MCF 10A (cell line): Measurements from ENCODE around the gene PTGFRN. TPM values are rescaled to one million over a fixed set of nuclear protein-coding genes. Genes with fewer than 3 reads are reported as not detected.

Experiments
- BruUV-seq: library from RNA; stranded (reverse); fragments of 400-500 nt; replicated peaks from 2 replicates; lab custom pipeline; 2021; lab: Mats Ljungman, UMichigan
- CTCF ChIA-PET: fragments of 300-600 bp; sonication (Branson Sonifier 250); formaldehyde crosslinking; extraction: SDS; loops from one replicate; lab custom pipeline; 2021; ENCODE audit warnings: antibody characterized with exemption, inconsistent platforms; lab: Yijun Ruan, JAX
- POLR2A ChIA-PET: fragments of 300-600, 350-650 bp; sonication (Branson Sonifier 250); formaldehyde crosslinking; extraction: SDS; loops from one replicate; lab custom pipeline; 2020; ENCODE audit warnings: antibody characterized with exemption, inconsistent platforms; lab: Yijun Ruan, JAX
- DNase-seq: peaks from one replicate; pipeline ENCODE4 v3.0.0-alpha.2; 2018; ENCODE audit not compliant: unreplicated experiment
- H3K27ac Mint-ChIP-seq: one replicate; pipeline ENCODE4 v1.8.0; 2022; ENCODE audit warnings: mild to moderate bottlenecking, low read depth, mixed read lengths; ENCODE audit not compliant: unreplicated experiment
- H3K27me3 Mint-ChIP-seq: one replicate; pipeline ENCODE4 v1.8.0; 2022; ENCODE audit warnings: mixed read lengths; ENCODE audit not compliant: insufficient read depth, unreplicated experiment
- H3K36me3 Mint-ChIP-seq: one replicate; pipeline ENCODE4 v1.8.0; 2022; ENCODE audit warnings: mild to moderate bottlenecking, moderate library complexity, mixed read lengths; ENCODE audit not compliant: insufficient read depth, unreplicated experiment
- H3K4me1 Mint-ChIP-seq: one replicate; pipeline ENCODE4 v1.8.0; 2022; ENCODE audit warnings: mixed read lengths; ENCODE audit not compliant: insufficient read depth, unreplicated experiment
- H3K4me3 Mint-ChIP-seq: one replicate; pipeline ENCODE4 v1.8.0; 2022; ENCODE audit warnings: mild to moderate bottlenecking, moderate library complexity, mixed read lengths; ENCODE audit not compliant: unreplicated experiment
- H3K9me3 Mint-ChIP-seq: one replicate; pipeline ENCODE4 v1.8.0; 2022; ENCODE audit warnings: mixed read lengths; ENCODE audit not compliant: unreplicated experiment
- CTCF ChIP-seq: fragments of 200-600 bp; IDR thresholded peaks from one replicate; pipeline ENCODE4 v1.8.0; 2022; ENCODE audit warnings: antibody characterized with exemption, mild to moderate bottlenecking; ENCODE audit not compliant: unreplicated experiment
- intact Hi-C: fragments of 100-400 bp; cut with micrococcal nuclease; formaldehyde crosslinking; loops from 2 replicates; pipeline ENCODE4 v1.14.1; 2022
- total RNA-seq: library from RNA; stranded (reverse); gene quantifications from 2 replicates; pipeline ENCODE4 v1.2.3, GENCODE V29; 2022

Gene PTGFRN
- total RNA-seq, 1 experiment from 2014 or later, result 45.2 TPM

- no peaks in the 10 kb centered on the region for H3K27me3 Mint-ChIP-seq
- no peaks in the 10 kb centered on the region for H3K4me1 Mint-ChIP-seq
- ChIA-PET CTCF (no interaction called here), POLR2A (no interaction called here)
- DNase-seq, result no peak
- no TSS peak for BruUV-seq
- no peak overlapping the region for H3K4me3 Mint-ChIP-seq
- TF ChIP-seq CTCF, result no peak
- intact Hi-C loops, result no loop called here
- H3K27ac Mint-ChIP-seq, result no peak overlapping the region
- H3K9me3 Mint-ChIP-seq, result no peaks in the 10 kb centered on the region
- H3K36me3 Mint-ChIP-seq, result no peaks in the 10 kb centered on the region
Measured at GRCh38 chr1:117017062-117017461, 107.3 kb downstream of the PTGFRN start.

GRCh38 chr1:117017648-117018047 lies 107.9 kb downstream of the PTGFRN start:
- DNase-seq, result no peak
- no peaks in the 10 kb centered on the region for H3K4me1 Mint-ChIP-seq
- intact Hi-C loops, result no loop called here
- no peaks in the 10 kb centered on the region for H3K9me3 Mint-ChIP-seq
- H3K27me3 Mint-ChIP-seq, result no peaks in the 10 kb centered on the region
- no peaks in the 10 kb centered on the region for H3K36me3 Mint-ChIP-seq
- H3K27ac Mint-ChIP-seq, result no peak overlapping the region
- no peak overlapping the region for H3K4me3 Mint-ChIP-seq
- no peak for TF ChIP-seq CTCF
- BruUV-seq, result no TSS peak
- ChIA-PET CTCF (no interaction called here), POLR2A (interaction anchor here (1.1 kb wide), 1 partner anchor 335 kb away, joined by 3 read pairs; no protein-coding TSS in a partner anchor)

DNA sequence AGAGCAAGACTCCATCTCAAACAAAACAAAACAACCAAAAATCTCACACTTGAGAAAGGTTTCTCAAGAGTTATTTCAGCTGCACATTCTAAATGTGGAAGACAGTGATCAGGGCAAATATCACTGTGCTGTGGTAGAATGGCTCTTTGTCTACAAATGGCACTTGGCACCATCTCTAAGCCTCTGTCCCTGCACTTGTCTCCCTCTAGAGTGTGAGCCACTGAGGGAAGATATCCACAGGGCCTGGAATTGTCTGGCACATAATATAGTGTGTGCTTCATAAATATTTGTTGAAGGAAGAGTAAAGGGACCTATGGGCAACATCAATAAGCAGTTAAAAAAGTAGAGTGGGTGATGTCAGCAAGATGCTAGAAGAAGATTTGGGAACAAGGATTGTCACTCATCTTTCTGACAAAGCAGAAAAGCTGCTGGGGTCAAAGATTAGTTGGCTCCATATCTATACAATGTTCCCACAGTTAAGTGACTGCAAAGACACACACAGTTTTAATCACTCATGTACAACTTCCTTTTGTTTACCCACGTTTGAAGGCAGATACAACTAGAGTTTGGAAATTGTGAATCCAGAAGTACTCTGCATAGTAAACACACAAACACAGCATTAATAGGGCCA lies 110.9 kb downstream of the PTGFRN start:
- Mint-ChIP-seq H3K36me3 (no peaks in the 10 kb centered on the region), H3K4me3 (no peak overlapping the region), H3K27me3 (no peaks in the 10 kb centered on the region), H3K27ac (no peak overlapping the region), H3K4me1 (no peaks in the 10 kb centered on the region), H3K9me3 (no peaks in the 10 kb centered on the region)
- no peak for TF ChIP-seq CTCF
- CTCF ChIA-PET, result interaction anchor here (0.5 to 1.3 kb wide), 3 partner anchors 27 to 296 kb away, joined by 3 to 4 read pairs (median 3); no protein-coding TSS in a partner anchor
- DNase-seq, result no peak
- intact Hi-C loops, result no loop called here
- BruUV-seq, result no TSS peak
- POLR2A ChIA-PET, result no interaction called here

- no TSS peak for BruUV-seq
- Mint-ChIP-seq H3K27ac (no peak overlapping the region), H3K27me3 (no peaks in the 10 kb centered on the region)
Measured at GRCh38 chr1:117022114-117022513, 112.4 kb downstream of the PTGFRN start.

More at GRCh38 chr1:117022114-117022513, 112.4 kb downstream of the PTGFRN start:
- H3K4me1 Mint-ChIP-seq, result no peaks in the 10 kb centered on the region
- H3K4me3 Mint-ChIP-seq, result no peak overlapping the region
- no peak for DNase-seq
- intact Hi-C loops, result no loop called here
- no peak for TF ChIP-seq CTCF
- ChIA-PET CTCF (interaction anchor here (0.8 to 1.2 kb wide), 2 partner anchors 166 to 298 kb away, joined by 3 to 4 read pairs; no protein-coding TSS in a partner anchor), POLR2A (no interaction called here)
- no peaks in the 10 kb centered on the region for H3K9me3 Mint-ChIP-seq
- H3K36me3 Mint-ChIP-seq, result no peaks in the 10 kb centered on the region
